K562 (cell line): ENCODE measurements around the gene GABRR2. TPM values are rescaled to one million over a fixed set of nuclear protein-coding genes. Genes with fewer than 3 reads are reported as not detected.

Experiments used
- ATAC-seq: fragments of 200-7000 bp; cut with Tn5 transposase; 3 replicates; pipeline ENCODE4 v1.9.1; 2020; ENCODE audit warnings: moderate library complexity
- BruUV-seq: library from RNA; stranded (reverse); fragments of 400-500 nt; replicated peaks from 2 replicates; lab custom pipeline; 2021; lab: Mats Ljungman, UMichigan
- CTCF ChIA-PET: fragments of 300-600 bp; formaldehyde crosslinking; extraction: SDS; loops from one replicate; lab custom pipeline; 2021; ENCODE audit warnings: low intra/inter-chr PET ratio; lab: Yijun Ruan, JAX
- POLR2A ChIA-PET: fragments of 300-600, 350-650 bp; sonication (Branson Sonifier 250); formaldehyde crosslinking; extraction: SDS; loops from one replicate; lab custom pipeline; 2021; ENCODE audit warnings: antibody characterized with exemption, inconsistent platforms; lab: Yijun Ruan, JAX
- DNase-seq, 4 experiments: peaks; one replicate each; pipeline versions ENCODE4 v3.0.0 to v3.0.0-alpha.2; 2011 to 2018; ENCODE audit warnings: low spot score in 3 of 4, mixed read lengths in 3 of 4; ENCODE audit errors: extremely low read depth in 1 of 4
- FAIRE-seq: peaks from 2 replicates; lab custom pipeline; 2011; peaks lifted over from hg19 to GRCh38; lab: Jason Lieb, UNC
- H2AFZ ChIP-seq: 2 replicates; pipeline ENCODE4 v1.6.0; 2011; ENCODE audit warnings: low read depth, low read length, control low read depth, inconsistent platforms
- H3K27ac ChIP-seq: fragments of 200-600 bp; 3 replicates; pipeline ENCODE4 v1.8.0; 2011; ENCODE audit warnings: low read depth, mild to moderate bottlenecking, control low read depth, inconsistent platforms, low read length, moderate library complexity, mixed read lengths; ENCODE audit errors: extremely low read depth
- H3K27me3 ChIP-seq, 2 experiments: fragments of 300-600 bp in 1 of 2; 2 replicates in 1 of 2; 3 replicates in 1 of 2; pipeline versions ENCODE4 v1.6.0 to v1.8.0; 2011; ENCODE audit warnings: inconsistent platforms in 2 of 2, low read length in 2 of 2, mild to moderate bottlenecking in 1 of 2, mixed read lengths in 1 of 2, moderate library complexity in 1 of 2; ENCODE audit not compliant: control insufficient read depth in 2 of 2, insufficient read depth in 2 of 2
- H3K36me3 ChIP-seq: fragments of 300-600 bp; 3 replicates; pipeline ENCODE4 v1.8.0; 2011; ENCODE audit warnings: mild to moderate bottlenecking, low read length, inconsistent platforms; ENCODE audit not compliant: control insufficient read depth, insufficient read depth
- H3K4me1 ChIP-seq, 2 experiments: fragments of 200-600 bp in 1 of 2; replicated peaks in 1 of 2; 2 replicates in 1 of 2; 3 replicates in 1 of 2; pipeline versions ENCODE4 v1.5.1 to v1.8.0; 2011; ENCODE audit warnings: inconsistent platforms in 2 of 2, low read length in 2 of 2, mild to moderate bottlenecking in 1 of 2, mixed read lengths in 1 of 2, moderate library complexity in 1 of 2; ENCODE audit not compliant: control insufficient read depth in 2 of 2, insufficient read depth in 2 of 2
- H3K4me2 ChIP-seq: 2 replicates; pipeline ENCODE4 v1.6.1; 2011; ENCODE audit warnings: low read length, control low read depth, inconsistent platforms, mixed read lengths; ENCODE audit not compliant: insufficient read depth
- H3K4me3 ChIP-seq: fragments of 200-600 bp; sonication (generic), shearing (Covaris generic); 2 replicates; pipeline ENCODE4 v1.5.1; 2016; ENCODE audit warnings: control low read depth, inconsistent platforms
- H3K79me2 ChIP-seq: fragments of 200-600 bp; 3 replicates; pipeline ENCODE4 v1.8.0; 2011; ENCODE audit warnings: low read length, inconsistent platforms; ENCODE audit not compliant: control insufficient read depth, insufficient read depth
- H3K9ac ChIP-seq, 2 experiments: 2 replicates each; pipeline versions ENCODE4 v1.6.0 to v1.6.1; 2011; ENCODE audit warnings: low read depth in 2 of 2, low read length in 2 of 2, control low read depth in 1 of 2, inconsistent platforms in 1 of 2, mild to moderate bottlenecking in 1 of 2, mixed read lengths in 1 of 2; ENCODE audit not compliant: insufficient read depth in 1 of 2
- H3K9me1 ChIP-seq: one replicate; pipeline ENCODE4 v1.6.0; 2011; ENCODE audit warnings: inconsistent platforms, mild to moderate bottlenecking, low read length, moderate library complexity; ENCODE audit not compliant: control insufficient read depth, insufficient read depth
- H3K9me3 ChIP-seq: replicated peaks from 2 replicates; pipeline ENCODE4 v1.5.1; 2011; ENCODE audit warnings: low read depth, low read length, inconsistent platforms; ENCODE audit not compliant: control insufficient read depth, insufficient read depth
- H4K20me1 ChIP-seq: replicated peaks from 2 replicates; pipeline ENCODE4 v1.6.1; 2011; ENCODE audit warnings: low read length, inconsistent platforms, mixed read lengths; ENCODE audit not compliant: control insufficient read depth, insufficient read depth
- MTA2 ChIP-seq: fragments of 450-650 bp; IDR thresholded peaks from 2 replicates; pipeline ENCODE4 v1.6.1; 2016; ENCODE audit warnings: low read depth
- RAD21 ChIP-seq, 2 experiments: fragments of 250-450 bp in 1 of 2; fragments of 450-650 bp in 1 of 2; sonication (Bioruptor Pico) in 1 of 2; formaldehyde crosslinking in 1 of 2; IDR thresholded peaks in 1 of 2; conservative IDR thresholded peaks in 1 of 2; 2 replicates each; pipeline versions ENCODE4 v1.4.0 to v1.8.0; 2020 to 2022; ENCODE audit warnings: mild to moderate bottlenecking in 2 of 2, moderate library complexity in 1 of 2
- ZBTB17 ChIP-seq: fragments of 450-650 bp; formaldehyde crosslinking; IDR thresholded peaks from 2 replicates; pipeline ENCODE4 v1.4.0; 2020; ENCODE audit warnings: mild to moderate bottlenecking
- ZNF561 ChIP-seq: fragments of 450-650 bp; formaldehyde crosslinking; conservative IDR thresholded peaks from 2 replicates; pipeline ENCODE4 v1.4.0; 2020; ENCODE audit warnings: mild to moderate bottlenecking, moderate library complexity
- WGBS: fragments of 100-300 bp; shearing (Covaris generic); methylation state at CpG from one replicate; pipeline ENCODE4 v1.1.6; 2016; ENCODE audit warnings: low coverage, mixed read lengths; ENCODE audit not compliant: insufficient coverage; ENCODE audit errors: missing lambda C conversion rate; 5-methylcytosine and 5-hydroxymethylcytosine counted together
- in situ Hi-C: fragments of 300-500 bp; cut with MboI; formaldehyde crosslinking; loops from 4 replicates; pipeline ENCODE4 v1.15.0; 2018; ENCODE audit warnings: inconsistent platforms, mixed read lengths
- intact Hi-C: fragments of 100-400 bp; cut with micrococcal nuclease; formaldehyde crosslinking; loops from 2 replicates; pipeline ENCODE4 v1.14.2; 2022
- polyA plus RNA-seq, 8 experiments: library from polyadenylated mRNA; depleted of rRNA in 4 of 8; stranded (reverse) in 5 of 8; unstranded in 3 of 8; fragments of >200 nt; fragmentation: Nextera tagmentation in 2 of 8; fragmentation: Illumina TruSeq in 1 of 8; extraction: Ambion mirVana in 2 of 8; extraction: Trizol in 1 of 8; gene quantifications; 2 replicates each; pipeline versions ENCODE4 v1.2.1 to v1.2.3, GENCODE V29; 2011 to 2014; ENCODE audit warnings: inconsistent platforms in 1 of 8, missing spikeins in 1 of 8
- total RNA-seq, 7 experiments: library from RNA; depleted of rRNA in 6 of 7; stranded (reverse); fragments of >200 nt in 6 of 7; fragmentation: Illumina TruSeq in 2 of 7; extraction: Trizol in 2 of 7; gene quantifications; 2 replicates each; pipeline versions ENCODE4 v1.2.1 to v1.2.3, GENCODE V29; 2011 to 2021; ENCODE audit warnings: low replicate concordance in 1 of 7
- TF ChIP-seq, protein P1 (sequence below): fragments of 450-650 bp; formaldehyde crosslinking; IDR thresholded peaks from 2 replicates; pipeline ENCODE4 v1.4.0; 2020; ENCODE audit warnings: mild to moderate bottlenecking, moderate library complexity
- TF ChIP-seq, protein P2 (sequence below), 3 experiments: IDR thresholded peaks in 2 of 3; conservative IDR thresholded peaks in 1 of 3; 2 replicates each; pipeline ENCODE4 v1.5.1; 2011 to 2012; ENCODE audit warnings: low read length in 3 of 3, mild to moderate bottlenecking in 3 of 3, control low read depth in 2 of 3, improper control_type of control experiment in 1 of 3, inconsistent platforms in 1 of 3, low read depth in 1 of 3, mixed read lengths in 1 of 3, moderate library complexity in 1 of 3; ENCODE audit not compliant: insufficient read depth in 2 of 3
- TF ChIP-seq, protein P3 (sequence below): fragments of 250-450 bp; sonication (Bioruptor Pico); IDR thresholded peaks from 2 replicates; pipeline ENCODE4 v1.5.0; 2020; ENCODE audit warnings: mild to moderate bottlenecking

Gene GABRR2
- total and polyA plus RNA-seq, 9 of the 15 experiments (the other 6 are each of a cell fraction or from before 2014, with no cell fraction given) = 0.09 to 0.13 (median 0.10) TPM; not detected in 6

DNA sequence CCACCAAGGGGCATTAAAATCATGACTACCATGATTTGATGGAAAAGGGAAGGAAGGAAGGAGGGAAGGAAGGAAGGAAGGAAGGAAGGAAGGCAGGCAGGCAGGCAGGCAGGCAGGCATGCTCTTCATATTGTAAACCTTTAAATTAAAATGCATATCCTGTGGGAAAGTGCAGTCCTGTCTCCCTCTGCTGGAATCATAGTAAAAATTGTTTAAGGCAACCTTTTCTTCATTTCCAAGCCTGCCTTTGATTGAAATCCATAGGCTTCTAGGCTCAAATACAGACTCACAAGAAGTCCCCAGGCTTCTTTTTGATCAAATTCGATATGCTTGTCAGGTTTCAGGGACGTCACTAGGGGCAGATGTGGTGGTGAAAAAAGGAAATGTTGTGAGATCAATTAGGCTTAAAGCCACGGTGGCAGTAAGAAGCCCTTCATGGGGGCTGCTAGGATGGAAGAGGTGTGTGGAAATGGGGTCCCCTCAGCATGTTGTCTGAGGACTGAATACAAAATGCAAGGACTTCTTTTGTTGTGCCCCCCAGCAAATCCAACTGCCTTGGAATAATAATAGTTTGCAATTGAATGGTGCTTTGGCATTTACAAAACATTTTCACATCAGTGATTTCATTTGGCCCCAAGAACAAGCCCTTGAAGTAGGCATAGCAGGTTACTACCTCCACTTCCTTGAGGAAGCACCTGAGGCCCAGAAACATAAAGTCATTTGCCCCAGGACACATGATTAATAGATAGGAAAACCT, 72.3 kb downstream of the GABRR2 start (continued):
- TF ChIP-seq, protein P1, sequence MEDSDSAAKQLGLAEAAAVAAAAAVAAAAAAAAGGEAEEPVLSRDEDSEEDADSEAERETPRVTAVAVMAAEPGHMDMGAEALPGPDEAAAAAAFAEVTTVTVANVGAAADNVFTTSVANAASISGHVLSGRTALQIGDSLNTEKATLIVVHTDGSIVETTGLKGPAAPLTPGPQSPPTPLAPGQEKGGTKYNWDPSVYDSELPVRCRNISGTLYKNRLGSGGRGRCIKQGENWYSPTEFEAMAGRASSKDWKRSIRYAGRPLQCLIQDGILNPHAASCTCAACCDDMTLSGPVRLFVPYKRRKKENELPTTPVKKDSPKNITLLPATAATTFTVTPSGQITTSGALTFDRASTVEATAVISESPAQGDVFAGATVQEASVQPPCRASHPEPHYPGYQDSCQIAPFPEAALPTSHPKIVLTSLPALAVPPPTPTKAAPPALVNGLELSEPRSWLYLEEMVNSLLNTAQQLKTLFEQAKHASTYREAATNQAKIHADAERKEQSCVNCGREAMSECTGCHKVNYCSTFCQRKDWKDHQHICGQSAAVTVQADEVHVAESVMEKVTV (CRISPR knock-in tag) = peak; percentile 77
- TF ChIP-seq, protein P2, sequence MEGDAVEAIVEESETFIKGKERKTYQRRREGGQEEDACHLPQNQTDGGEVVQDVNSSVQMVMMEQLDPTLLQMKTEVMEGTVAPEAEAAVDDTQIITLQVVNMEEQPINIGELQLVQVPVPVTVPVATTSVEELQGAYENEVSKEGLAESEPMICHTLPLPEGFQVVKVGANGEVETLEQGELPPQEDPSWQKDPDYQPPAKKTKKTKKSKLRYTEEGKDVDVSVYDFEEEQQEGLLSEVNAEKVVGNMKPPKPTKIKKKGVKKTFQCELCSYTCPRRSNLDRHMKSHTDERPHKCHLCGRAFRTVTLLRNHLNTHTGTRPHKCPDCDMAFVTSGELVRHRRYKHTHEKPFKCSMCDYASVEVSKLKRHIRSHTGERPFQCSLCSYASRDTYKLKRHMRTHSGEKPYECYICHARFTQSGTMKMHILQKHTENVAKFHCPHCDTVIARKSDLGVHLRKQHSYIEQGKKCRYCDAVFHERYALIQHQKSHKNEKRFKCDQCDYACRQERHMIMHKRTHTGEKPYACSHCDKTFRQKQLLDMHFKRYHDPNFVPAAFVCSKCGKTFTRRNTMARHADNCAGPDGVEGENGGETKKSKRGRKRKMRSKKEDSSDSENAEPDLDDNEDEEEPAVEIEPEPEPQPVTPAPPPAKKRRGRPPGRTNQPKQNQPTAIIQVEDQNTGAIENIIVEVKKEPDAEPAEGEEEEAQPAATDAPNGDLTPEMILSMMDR (IDR thresholded peaks at IDR 0.05 in 2 of 3, conservative IDR thresholded peaks at IDR 0.05 in 1 of 3; ENCODE audit: insufficient read depth in 2 of 3, low read depth in 1 of 3, low read length in 3 of 3) = peak; percentile 45 to 68 (median 55); a peak in 4 of 6 replicates
- peak; percentile 84 to 91 for TF ChIP-seq RAD21 (CRISPR knock-in tag; conservative IDR thresholded peaks at IDR 0.05 in 1 of 2, IDR thresholded peaks at IDR 0.05 in 1 of 2)
- no peak for TF ChIP-seq MTA2

DNA sequence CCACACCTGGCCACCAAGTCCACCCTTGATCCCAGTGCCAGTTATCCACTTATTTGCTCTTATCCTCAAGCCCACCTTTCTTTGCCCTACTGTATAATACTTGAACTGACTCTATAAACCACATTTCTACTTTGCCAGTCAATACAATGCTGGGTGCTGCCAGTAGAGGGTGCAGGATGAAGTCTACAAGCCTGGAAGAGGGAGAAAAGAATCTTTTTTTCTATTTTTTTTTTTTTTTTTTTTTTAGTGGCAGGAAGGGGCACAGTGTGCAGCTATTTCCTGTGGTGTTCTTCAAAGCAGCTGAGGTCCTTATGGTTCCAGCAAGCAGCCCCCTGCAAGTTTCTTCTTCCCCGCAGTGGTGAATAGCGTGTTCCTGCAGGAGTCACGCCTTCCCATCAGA, 75.8 kb downstream of the GABRR2 start:
- Histone ChIP-seq H3K9me1 (no peaks in the 10 kb centered on the region), H3K9me3 (no peaks in the 10 kb centered on the region), H4K20me1 (no peaks in the 10 kb centered on the region), H3K36me3 (no peaks in the 10 kb centered on the region), H3K27ac (no peak overlapping the region), H3K4me2 (no peak overlapping the region), H3K4me1 (no peaks in the 10 kb centered on the region), H3K4me3 (no peak overlapping the region), H3K27me3 (peaks cover 3 to 6% of the 10 kb centered on the region in 2 experiments; a peak in 2 of 5 replicates), H3K79me2 (no peaks in the 10 kb centered on the region), H2AFZ (no peak overlapping the region), H3K9ac (no peak overlapping the region)
- ChIA-PET CTCF (interaction anchor here (1.3 kb wide), 1 partner anchor 256 kb away, joined by 5 read pairs; no protein-coding TSS in a partner anchor), POLR2A (no interaction called here)
- intact Hi-C loops (no loop called here), in situ Hi-C loops (no loop called here)
- DNase-seq = peak in 3 of 4 experiments; percentile 12 to 22 (median 20)
- 0% methylated on average over 3 of the region's 3 CpGs for WGBS
- no TSS peak for BruUV-seq
- TF ChIP-seq ZBTB17 (CRISPR knock-in tag) = no peak
- TF ChIP-seq, protein P3, sequence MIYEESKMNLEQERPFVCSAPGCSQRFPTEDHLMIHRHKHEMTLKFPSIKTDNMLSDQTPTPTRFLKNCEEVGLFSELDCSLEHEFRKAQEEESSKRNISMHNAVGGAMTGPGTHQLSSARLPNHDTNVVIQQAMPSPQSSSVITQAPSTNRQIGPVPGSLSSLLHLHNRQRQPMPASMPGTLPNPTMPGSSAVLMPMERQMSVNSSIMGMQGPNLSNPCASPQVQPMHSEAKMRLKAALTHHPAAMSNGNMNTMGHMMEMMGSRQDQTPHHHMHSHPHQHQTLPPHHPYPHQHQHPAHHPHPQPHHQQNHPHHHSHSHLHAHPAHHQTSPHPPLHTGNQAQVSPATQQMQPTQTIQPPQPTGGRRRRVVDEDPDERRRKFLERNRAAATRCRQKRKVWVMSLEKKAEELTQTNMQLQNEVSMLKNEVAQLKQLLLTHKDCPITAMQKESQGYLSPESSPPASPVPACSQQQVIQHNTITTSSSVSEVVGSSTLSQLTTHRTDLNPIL (CRISPR knock-in tag) = no peak
- TF ChIP-seq, protein P2 (IDR thresholded peaks at IDR 0.05 in 2 of 3, conservative IDR thresholded peaks at IDR 0.05 in 1 of 3; ENCODE audit: insufficient read depth in 2 of 3, low read depth in 1 of 3, low read length in 3 of 3) = peak; percentile 22 to 27 (median 25); a peak in 4 of 6 replicates
- no peak for TF ChIP-seq ZNF561 (CRISPR knock-in tag)
- ATAC-seq = peak; percentile 50; the same call in 1 of the 3 replicates
- no peak for FAIRE-seq
